Left colon (tissue), 2 donors: ENCODE measurements around the gene VAMP8. TPM values are rescaled to one million over a fixed set of nuclear protein-coding genes. Genes with fewer than 3 reads are reported as not detected.
A peak's percentile ranks its signal among the peaks of the same experiment; 100 is the strongest.
"Not testable (repeated sequence)": the region's sequence is repeated elsewhere in the genome, so short reads cannot be mapped to it uniquely, and the experiment has no call there.

ENCODE experiments used
- ATAC-seq: fragments of 200-7000 bp; cut with Tn5 transposase; one replicate; pipeline ENCODE4 v1.9.1; 2020; ENCODE audit warnings: mild to moderate bottlenecking, moderate library complexity
- DNase-seq, 2 donors: peaks; one replicate each; pipeline ENCODE4 v3.0.0-alpha.2; 2020
- intact Hi-C, 2 donors: fragments of 100-400 bp; cut with DNase I in 1 of 2; cut with micrococcal nuclease in 1 of 2; formaldehyde crosslinking; loops; one replicate each; pipeline versions ENCODE4 v1.11.2 to v1.14.0; 2022; cut with DNase I, micrococcal nuclease
- total RNA-seq, 2 donors: library from RNA; stranded (reverse); fragmentation: NEBNext Ultra II Directional; extraction: Animal tissue kit (Norgen Biotek cat#: 25700); gene quantifications; one replicate each; pipeline ENCODE4 v1.2.1, GENCODE V29; 2021
- donor health status: DM: no; HTN: no; CAD: no.
- donor health status: DM: yes; HTN: yes; CAD: no.

Gene VAMP8
- total RNA-seq, 2 donors from 2014 or later = 268 to 282 TPM

DNA sequence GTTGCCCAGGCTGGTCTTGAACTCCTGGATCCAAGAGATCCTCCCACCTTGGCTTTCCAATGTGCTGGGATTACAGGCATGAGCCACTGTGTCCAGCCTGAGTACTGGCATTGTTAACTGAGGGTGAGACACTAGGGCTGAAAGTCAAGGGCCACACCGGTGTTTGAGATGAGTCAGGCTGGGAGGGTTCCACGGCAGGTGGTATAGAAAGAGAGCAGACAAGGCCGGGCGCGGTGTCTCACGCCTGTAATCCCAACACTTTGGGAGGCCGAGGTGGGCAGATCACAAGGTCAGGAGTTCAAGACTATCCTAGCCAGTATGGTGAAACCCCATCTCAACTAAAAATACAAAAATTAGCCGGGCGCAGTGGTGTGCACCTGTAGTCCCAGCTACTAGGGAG, 14.9 kb downstream of the VAMP8 start:
- ATAC-seq, intact Hi-C loops, DNase-seq: not testable (repeated sequence)

GRCh38 chr2:85593023-85593422, 15.6 kb downstream of the VAMP8 start:
- intact Hi-C loops = no loop called here
- ATAC-seq (no peak), DNase-seq (no peak)

DNA sequence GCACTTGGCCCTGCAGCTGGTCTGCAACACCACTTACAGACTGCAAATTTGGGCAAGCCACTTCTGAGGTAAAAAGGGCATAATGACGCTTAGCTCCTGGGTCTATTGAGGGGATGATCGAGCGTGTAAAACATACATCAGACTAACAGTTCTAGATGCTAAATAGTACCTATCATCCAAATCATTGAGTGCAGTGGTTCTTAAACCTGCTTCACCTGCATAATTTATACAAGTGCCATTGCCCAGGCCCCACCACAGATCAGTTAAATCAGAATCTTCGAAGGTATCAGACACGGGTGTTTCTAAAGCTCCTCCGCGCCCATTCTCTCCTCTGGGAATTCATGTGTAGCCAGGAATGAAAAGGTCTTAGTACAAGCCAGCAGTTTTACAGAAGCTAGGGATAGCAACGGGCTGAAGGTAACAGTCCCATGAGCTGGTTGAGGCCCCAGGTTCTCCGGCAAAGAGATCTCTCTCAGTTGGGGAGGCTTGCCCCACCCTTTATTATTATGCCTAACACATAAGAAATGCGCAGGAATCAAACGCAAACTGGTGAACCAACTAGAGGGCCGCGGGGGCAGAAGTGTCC, 17.4 kb downstream of the VAMP8 start:
- no peak for ATAC-seq
- intact Hi-C loops = no loop called here

DNA sequence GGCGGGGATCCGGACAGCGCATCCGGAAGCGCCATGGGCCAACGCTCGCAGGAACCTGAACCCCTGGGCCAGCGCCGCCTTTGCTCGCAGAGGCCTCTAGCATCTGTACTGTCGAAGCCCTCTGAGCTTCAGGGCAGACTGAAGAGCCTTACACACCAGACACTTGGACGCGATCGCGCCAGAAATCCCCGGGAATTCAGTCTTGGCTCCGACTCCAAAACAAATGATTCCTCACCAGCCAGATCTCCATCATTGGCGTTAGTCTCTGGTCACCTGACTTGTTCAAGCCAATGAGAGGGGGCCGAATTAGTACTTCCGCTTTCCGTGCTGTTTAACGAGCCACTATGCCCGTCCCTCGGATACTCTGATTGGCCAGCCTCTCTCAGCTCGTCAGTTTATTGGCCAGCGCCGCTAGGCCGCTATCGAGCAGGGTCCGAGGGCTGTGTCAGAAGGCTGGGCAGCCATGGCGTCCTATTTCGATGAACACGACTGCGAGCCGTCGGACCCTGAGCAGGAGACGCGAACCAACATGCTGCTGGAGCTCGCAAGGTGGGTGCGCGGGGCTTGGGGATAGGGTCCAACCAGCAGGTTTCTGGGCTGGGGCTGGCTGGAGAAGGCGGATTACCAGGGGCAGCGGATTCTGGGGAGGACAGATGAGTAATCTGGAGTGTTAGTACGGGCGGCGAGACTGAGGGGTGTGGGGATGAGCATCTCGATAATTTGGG, 18.1 kb downstream of the VAMP8 start, which contains the start of gene RNF181:
RNF181 (plus strand) TSS at position 445 of the 725 bp plus-strand sequence; CDS start at position 464, 19 bp downstream.
- intact Hi-C loops = no loop called here
- DNase-seq = peak; percentile 93 to 98
- peak; percentile 95 for ATAC-seq

More for the DNA sequence above, 17.4 kb downstream of the VAMP8 start:
- no peak for DNase-seq

GRCh38 chr2:85596026-85596333, 18.6 kb downstream of the VAMP8 start:
- intact Hi-C loops = no loop called here
- DNase-seq = no peak
- peak; percentile 9 for ATAC-seq

DNA sequence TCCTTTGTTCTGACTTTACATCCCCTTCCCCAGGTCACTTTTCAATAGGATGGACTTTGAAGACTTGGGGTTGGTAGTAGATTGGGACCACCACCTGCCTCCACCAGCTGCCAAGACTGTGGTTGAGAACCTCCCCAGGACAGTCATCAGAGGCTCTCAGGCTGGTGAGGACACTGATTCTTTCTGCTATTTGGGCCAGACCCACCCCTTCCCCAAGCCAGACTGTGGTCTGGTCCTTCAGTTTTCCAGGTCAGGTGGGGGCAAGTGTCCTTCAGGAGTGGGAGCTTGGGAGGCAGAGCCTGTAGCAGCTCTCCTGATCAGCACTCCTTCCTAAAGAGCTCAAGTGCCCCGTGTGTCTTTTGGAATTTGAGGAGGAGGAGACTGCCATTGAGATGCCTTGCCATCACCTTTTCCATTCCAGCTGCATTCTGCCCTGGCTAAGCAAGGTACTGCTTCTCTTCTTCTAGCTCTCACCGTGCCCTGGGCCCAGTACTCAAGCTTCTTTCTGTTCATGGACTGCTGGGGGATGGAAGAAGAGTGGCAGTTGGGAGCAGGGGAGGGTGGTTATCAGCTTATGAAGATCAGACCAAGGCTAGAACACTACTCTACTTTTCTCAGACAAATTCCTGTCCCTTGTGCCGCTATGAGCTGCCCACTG, 19.2 kb downstream of the VAMP8 start:
- no peak for ATAC-seq
- no peak for DNase-seq
- intact Hi-C loops = no loop called here

GRCh38 chr2:85597241-85597640, 19.9 kb downstream of the VAMP8 start:
- intact Hi-C loops = no loop called here
- ATAC-seq (no peak), DNase-seq (no peak)

GRCh38 chr2:85598594-85599340, 21.4 kb downstream of the VAMP8 start:
- ATAC-seq = no peak
- DNase-seq = no peak
- intact Hi-C loops = no loop called here

DNA sequence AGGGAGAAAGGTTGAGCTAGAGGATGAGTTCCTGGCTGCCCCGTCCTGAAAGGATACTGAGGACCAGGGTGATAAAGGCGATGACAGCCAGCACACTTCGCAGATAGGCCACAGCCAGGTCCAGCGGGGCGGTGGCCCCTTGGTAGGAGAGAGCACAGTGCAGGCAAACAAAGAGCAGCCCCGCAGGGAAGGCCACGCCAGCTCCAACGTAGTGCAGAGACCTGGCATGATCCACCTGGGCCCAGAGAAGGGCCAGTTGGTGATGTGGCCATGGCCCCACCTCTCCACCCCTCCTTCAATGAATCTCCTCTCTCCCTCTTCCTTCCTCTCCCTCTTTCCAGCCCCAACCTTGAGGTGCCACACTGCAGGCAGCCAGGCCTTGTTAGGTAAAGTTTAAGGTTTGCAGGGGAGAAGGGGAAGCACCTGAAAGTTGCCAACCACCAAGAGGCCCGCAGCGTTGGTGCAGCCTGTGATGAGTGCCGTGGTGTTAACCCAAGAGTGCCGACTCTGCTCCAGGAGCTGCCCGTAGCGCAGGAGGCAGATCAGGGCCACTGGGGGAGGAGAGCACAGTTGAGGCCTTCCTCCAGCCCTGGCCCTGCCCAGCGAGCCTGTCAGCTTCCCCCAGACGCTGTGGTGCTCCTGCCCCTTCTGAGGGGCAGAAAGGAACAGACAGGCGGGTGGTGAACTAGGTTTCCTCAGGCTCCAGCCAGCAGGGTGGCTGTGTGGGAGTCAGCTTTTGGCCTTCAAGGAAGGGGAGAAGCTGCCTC, 22.3 kb downstream of the VAMP8 start:
- intact Hi-C loops = no loop called here
- DNase-seq = no peak
- no peak for ATAC-seq

DNA sequence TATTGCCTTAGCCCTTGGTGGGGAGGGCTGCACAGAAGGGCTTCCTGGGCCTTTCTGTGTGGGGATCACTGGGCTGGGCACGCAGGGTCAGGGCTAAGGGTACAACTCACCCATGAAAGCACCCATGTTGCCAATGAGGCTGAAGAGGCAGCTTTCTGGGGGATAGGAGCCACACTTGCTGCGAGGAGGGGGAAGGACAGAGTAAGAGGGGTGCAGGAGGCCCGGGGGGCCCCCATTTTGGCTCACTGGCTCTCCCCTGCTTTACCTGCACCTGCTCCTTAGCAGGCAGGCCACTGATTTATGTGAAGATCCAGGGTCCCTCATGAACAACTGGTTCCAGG, 22.8 kb downstream of the VAMP8 start:
- ATAC-seq (no peak), DNase-seq (no peak)
- intact Hi-C loops = no loop called here

GRCh38 chr2:85600951-85601770, 23.8 kb downstream of the VAMP8 start:
- DNase-seq = no peak
- no peak for ATAC-seq
- intact Hi-C loops = no loop called here

DNA sequence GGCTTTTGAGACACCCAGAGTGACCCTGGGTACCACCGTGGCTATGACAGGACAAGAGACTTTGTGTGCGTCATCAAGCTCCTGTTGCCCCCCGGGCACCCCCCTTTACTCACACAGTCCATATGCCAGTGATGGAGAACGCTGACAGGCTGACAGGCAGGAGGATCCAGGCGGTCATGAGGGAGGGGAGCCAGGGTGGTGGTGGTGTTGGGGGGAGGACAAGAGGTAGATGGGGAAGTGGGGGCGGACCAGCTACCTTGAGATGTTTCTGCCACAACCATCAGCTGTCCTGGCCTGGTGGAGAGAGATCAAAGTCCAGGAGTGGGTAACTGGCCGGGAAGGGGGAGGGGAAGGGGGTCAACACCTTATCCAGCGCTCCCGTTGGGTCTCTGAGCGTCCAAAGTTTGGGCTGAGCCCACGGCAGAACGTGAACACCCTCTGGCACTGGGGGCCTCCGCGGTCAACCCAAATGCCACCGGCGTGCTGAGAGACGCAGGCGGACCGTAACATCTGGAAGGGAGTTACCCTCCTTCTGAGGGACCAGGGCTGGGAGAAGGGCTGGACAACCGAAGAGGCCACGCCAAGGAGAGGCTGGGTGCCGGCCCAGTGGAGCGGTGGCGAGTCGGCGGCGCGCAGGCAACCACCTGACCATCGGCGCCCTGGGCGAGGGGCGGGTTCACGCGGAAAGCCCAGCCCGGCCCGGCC, 24.5 kb downstream of the VAMP8 start:
- intact Hi-C loops = no loop called here
- peak; percentile 69 to 80 for DNase-seq
- ATAC-seq = peak; percentile 60

DNA sequence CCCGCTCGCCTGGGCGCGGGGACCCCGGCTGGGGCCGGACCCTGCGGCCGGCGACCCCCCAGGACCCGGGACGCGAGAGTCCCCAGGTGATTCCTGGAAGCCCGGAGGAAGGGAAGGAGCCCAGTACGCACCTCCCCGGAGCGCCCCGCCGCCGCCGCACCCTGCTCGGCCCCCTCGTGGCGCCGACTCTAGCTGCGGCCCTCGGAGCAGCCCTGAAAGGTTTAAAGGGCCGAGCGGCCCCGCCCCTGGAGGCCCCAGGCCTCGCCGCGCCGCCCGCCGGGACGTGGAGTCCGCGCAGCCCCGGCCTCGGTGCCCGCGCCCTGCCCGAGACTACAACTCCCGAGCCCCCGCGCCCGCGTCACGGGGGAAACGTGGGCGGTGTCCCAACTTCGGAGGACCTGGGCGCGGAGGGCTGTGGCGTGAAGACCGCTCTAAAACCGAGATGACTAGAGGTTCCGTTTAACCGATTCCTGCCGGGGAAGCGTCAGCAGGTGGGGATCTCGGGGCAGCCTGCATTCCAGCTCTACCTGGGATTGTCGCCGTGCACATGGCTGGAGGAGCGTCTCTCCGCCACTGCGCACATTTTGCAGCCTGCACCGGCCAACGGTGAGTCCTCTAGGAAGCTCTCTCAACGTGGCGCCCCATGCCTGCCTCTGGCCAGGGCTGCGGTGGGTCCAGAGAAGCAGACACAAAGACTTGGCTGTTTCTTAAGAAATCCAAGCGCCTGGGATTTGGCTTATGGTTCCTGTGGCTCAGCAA, 25.3 kb downstream of the VAMP8 start, which contains the start of gene TMEM150A:
TMEM150A (minus strand) TSS at position 223 of the 759 bp plus-strand sequence. CDS start 750 bp downstream, outside the sequence.
- DNase-seq (peak; percentile 93 to 96), ATAC-seq (peak; percentile 91)
- intact Hi-C loops = no loop called here

DNA sequence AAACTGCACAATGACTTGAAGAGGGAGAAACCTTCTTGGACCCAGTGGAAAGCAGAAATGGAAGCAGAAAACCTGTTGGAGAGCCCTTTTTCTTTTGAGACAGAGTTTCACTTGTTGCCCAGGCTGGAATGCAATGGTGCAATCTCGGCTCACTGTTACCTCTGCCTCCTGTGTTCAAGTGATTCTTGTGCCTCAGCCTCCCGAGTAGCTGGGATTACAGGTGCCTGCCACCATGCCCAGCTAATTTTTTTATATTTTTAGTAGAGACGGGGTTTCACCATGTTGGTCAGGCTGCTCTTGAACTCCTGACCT, 26.7 kb downstream of the VAMP8 start:
- ATAC-seq, DNase-seq, intact Hi-C loops: not testable (repeated sequence)

- DNase-seq = peak in 1 of 2 donors; percentile 6
- ATAC-seq = no peak
- intact Hi-C loops = no loop called here
Observed at GRCh38 chr2:85604568-85605339, 27.4 kb downstream of the VAMP8 start.
